Colon (tissue), 2 donors: ENCODE results near the gene SC5D.

Experiments
- FAIRE-seq: peaks from 2 replicates; lab custom pipeline; 2012; peaks lifted over from hg19 to GRCh38; lab: Jason Lieb, UNC
- donor health status: control.
- donor health status: control.

SC5D gene

DNA sequence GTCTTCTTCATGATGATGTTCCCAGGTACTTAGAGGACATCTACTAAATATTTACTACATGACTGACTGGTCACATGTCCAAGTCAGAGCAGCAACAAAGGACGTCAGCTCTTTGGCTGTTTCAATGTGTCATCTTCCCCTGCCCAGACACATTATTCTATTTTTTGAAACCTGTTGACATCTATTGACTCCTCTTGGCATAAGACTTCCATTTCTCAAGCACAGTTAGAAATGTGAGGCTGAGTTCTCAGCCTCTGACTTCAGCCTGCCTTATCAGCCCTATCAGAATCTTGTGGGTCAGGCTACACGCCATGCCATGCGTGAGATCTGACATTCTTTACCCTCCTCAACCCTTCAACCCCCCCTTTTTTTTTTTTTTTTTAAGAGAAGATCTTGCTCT is 63.8 kb downstream of the SC5D start:
- FAIRE-seq = no peak
